ENCODE data around the gene TUBGCP2. TPM values are rescaled to one million over a fixed set of nuclear protein-coding genes. Genes with fewer than 3 reads are reported as not detected.

Gene TUBGCP2, protein sequence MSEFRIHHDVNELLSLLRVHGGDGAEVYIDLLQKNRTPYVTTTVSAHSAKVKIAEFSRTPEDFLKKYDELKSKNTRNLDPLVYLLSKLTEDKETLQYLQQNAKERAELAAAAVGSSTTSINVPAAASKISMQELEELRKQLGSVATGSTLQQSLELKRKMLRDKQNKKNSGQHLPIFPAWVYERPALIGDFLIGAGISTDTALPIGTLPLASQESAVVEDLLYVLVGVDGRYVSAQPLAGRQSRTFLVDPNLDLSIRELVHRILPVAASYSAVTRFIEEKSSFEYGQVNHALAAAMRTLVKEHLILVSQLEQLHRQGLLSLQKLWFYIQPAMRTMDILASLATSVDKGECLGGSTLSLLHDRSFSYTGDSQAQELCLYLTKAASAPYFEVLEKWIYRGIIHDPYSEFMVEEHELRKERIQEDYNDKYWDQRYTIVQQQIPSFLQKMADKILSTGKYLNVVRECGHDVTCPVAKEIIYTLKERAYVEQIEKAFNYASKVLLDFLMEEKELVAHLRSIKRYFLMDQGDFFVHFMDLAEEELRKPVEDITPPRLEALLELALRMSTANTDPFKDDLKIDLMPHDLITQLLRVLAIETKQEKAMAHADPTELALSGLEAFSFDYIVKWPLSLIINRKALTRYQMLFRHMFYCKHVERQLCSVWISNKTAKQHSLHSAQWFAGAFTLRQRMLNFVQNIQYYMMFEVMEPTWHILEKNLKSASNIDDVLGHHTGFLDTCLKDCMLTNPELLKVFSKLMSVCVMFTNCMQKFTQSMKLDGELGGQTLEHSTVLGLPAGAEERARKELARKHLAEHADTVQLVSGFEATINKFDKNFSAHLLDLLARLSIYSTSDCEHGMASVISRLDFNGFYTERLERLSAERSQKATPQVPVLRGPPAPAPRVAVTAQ
- 23.3 and 24.4 TPM in 2 replicates for total RNA-seq (2014; rRNA removed; shearing (Covaris generic))

DNA sequence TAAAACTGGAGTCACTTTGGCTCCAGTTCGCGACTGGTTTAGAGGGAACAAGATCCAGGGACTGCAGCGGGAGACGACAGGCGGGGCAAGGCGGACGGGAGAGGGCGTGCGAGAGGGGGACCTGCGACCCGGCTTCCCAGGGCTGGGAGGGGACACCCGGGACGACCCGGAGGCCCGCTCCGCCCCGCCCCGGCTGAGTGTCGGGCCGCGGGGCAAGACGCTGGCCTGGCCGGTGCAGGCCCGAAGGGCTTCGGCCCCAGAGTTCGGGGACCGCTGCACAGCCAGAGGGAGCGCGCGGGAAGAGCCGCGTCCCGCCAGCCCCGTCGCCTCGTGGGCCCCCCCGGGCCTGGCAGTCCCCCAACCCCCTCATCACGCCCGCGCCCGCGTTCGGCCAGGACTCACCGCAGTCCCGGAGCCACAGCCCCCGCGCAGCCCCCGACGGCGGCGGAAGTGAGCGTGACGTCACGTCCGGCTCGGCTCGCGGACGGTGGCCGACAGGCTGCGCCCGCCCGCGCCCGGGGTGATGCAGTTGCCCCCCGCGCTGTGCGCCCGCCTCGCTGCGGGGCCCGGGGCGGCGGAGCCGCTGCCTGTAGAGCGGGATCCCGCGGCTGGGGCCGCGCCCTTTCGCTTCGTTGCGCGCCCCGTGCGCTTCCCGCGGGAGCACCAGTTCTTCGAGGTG lies at the start of gene TUBGCP2, which contains the start of gene ZNF511:
Gene TUBGCP2, minus strand, starts transcription at position 452 of the 679 bp plus-strand sequence. CDS start 5,931 bp downstream, outside the sequence.
Gene ZNF511, plus strand, starts transcription at position 494 of the 679 bp plus-strand sequence. Its CDS starts 30 bp downstream, at position 524.
- H3K36me3 ChIP-seq: 0 out of 2 replicates have a peak, but pooled peaks cover 3% of the 10 kb centered on the region
- peak within 1 kb of the TSS; percentile 75 for H3K27ac ChIP-seq
- H3K4me1 ChIP-seq: no peaks in the 10 kb centered on the region
- peak within 1 kb of the TSS; percentile 84 for H3K4me3 ChIP-seq
- no peaks in the 10 kb centered on the region for H3K27me3 ChIP-seq
- no peaks in the 10 kb centered on the region for H3K9me3 ChIP-seq (replicated peaks)
- DNase-seq: peak; percentile 70 to 73

DNA sequence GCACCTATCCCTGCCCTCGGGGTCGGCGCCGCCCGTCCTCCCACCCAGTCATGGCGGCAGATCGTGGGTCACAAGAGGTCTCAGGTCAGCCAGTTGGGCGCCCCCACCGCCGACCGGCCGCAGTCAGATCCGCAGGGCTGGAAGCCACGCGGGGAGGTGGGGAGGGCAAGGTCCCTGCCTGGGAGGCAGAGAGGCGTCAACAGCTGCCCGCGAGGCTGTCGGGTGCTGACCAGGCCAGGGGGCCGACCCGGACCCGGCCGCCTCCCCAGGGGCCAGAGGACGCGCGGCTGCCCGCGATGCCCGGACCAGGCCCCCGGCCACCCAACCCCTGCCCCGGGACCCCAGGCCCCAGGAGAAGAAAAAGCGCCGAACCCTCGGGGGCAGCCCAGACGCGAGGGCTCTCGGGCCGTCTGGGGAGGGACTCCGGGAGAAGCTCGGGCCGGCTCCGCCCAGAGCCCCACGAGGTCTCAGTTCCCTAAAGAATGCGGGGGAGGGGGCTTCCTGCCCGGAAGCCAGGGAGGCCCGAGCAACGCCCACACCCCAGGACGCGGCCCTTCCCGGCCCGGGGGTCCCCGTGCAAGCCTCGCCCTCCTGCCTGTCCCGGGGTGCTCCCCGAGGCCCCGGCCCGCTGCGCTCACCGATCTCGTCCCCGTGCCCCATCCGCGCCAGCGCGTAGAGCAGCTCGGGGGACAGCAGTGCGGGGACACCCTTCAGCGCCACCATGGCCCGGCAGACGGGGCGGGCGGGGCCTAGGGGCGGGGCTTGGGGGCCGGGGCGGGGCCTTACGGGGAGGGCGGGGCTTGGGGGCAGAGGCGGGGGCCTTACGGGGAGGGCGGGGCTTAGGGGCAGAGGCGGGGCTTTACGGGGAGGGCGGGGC lies 48.9 kb upstream of the TUBGCP2 start, which contains the start of gene FUOM:
Gene FUOM, minus strand, starts transcription at position 735 of the 877 bp plus-strand sequence. Its CDS starts 12 bp downstream, at position 723.
- no peaks in the 10 kb centered on the region for H3K4me1 ChIP-seq
- no peak within 1 kb of the TSS for H3K27ac ChIP-seq
- no peaks in the 10 kb centered on the region for H3K9me3 ChIP-seq (replicated peaks)
- no peaks in the 10 kb centered on the region for H3K36me3 ChIP-seq
- no peak for DNase-seq
- H3K4me3 ChIP-seq: no peak within 1 kb of the TSS
- no peaks in the 10 kb centered on the region for H3K27me3 ChIP-seq

DNA sequence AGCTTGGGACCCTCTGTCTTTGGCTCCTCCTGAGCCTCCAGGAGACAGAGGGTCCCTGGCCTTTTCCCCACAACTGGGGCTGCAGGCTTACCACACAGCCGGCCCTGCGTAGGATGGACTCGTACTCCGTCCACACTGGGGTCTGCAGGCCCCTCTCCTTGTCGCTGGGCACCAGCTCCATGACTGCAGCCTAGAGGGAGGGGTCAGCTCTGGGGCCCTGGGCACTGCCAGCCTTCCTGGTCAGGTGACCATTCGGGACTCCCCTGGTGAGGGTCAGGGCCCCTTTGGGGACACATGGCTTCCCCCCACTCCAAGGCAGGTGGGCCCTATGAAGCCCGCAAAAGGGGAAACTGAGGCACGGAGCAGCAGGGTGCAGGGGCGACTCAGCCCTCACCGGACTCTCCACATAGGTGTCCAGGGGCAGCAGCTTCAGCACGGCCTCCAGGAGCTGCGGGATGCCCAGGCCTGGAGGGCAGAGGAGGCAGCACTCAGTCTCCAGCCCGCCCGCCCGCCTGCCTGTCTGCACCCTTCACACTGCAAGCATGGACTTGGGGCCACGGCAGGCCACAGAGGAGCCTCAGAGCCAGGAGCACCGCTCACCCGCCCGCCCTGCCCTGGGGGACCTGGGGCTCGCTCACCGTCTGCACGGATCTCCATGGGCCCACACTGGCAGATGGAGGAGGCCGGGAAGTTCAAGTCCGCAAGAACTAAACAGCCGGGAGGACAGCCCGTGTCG lies 48.0 kb upstream of the TUBGCP2 start:
- H3K27me3 ChIP-seq: no peaks in the 10 kb centered on the region
- no peak overlapping the region for H3K27ac ChIP-seq
- no peaks in the 10 kb centered on the region for H3K4me1 ChIP-seq
- no peak for DNase-seq
- no peaks in the 10 kb centered on the region for H3K9me3 ChIP-seq (replicated peaks)
- no peak overlapping the region for H3K4me3 ChIP-seq
- no peaks in the 10 kb centered on the region for H3K36me3 ChIP-seq

DNA sequence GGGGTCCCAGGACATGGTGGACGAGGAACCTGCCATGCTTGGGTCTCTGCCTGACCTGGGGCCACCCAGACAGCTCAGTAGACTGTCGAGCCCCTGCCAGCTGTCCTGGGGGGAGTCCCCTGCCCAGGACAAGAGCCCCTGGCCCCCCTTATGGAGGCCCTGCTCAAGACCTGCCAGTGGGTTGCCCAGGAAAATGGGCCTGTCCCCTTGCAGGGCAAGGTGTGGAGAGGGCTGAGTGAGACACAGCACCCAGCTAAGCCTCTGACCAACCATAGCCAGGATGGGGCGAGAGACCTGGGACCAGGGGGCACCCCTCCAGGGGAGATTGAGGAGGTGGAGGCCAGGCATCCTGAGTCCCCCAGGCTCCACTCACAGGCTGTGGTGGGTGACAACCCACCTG lies 47.3 kb upstream of the TUBGCP2 start:
- no peaks in the 10 kb centered on the region for H3K9me3 ChIP-seq (replicated peaks)
- H3K4me3 ChIP-seq: no peak overlapping the region
- no peak for DNase-seq
- no peaks in the 10 kb centered on the region for H3K36me3 ChIP-seq
- no peak overlapping the region for H3K27ac ChIP-seq
- H3K4me1 ChIP-seq: no peaks in the 10 kb centered on the region
- no peaks in the 10 kb centered on the region for H3K27me3 ChIP-seq

DNA sequence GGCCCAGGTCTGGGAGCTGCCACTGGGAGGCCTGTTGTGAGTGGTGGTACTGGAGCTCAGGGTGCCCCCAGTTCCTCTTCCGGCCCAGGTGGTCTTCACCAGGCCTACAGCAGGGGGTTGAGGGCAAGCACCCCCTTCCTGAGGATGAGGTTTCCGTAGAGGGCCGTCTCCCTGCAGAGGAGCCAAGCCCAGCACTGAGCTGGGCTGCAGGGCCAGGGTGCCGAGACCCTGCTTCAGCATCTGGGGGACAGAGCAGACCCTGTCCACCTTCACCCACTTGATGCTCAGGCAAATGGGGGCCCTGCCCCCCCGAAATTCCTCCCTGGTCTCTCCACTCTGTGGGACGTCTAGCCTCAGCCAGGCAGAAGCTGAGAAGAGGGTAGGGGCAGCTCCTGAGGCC lies 46.6 kb upstream of the TUBGCP2 start:
- Histone ChIP-seq H3K27me3 (no peaks in the 10 kb centered on the region), H3K27ac (no peak overlapping the region), H3K4me3 (no peak overlapping the region), H3K36me3 (no peaks in the 10 kb centered on the region), H3K9me3 (replicated peaks) (no peaks in the 10 kb centered on the region), H3K4me1 (no peaks in the 10 kb centered on the region)
- no peak for DNase-seq

DNA sequence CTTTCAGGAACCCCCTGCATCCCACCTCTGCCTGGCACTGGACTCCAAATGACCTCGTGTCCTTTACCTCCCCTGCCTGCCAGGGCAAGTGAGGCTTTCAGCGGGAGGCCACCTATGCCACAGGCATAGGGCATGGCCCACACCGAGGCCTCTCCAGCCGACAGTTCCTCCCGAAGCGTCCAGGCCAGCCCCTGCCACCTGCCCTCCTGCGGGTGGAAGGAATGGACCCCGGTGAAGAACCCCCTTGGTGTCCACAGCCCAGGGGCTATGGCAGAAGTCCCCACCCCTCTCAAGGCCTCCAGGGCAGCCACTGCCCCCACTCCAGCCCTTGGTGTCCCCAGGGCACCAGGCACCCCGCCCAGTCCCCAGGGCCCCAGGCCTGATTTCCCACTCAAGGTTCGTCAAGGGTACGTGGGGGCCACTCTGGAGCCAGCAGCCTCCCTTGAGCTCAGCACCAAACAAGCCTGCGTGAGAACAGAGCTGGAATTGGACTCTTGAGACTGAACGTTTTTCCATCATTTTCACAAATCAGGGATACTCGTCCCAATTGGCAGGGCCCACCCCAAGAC lies 46.1 kb upstream of the TUBGCP2 start:
- Histone ChIP-seq H3K4me3 (no peak overlapping the region), H3K36me3 (no peaks in the 10 kb centered on the region), H3K27ac (no peak overlapping the region), H3K4me1 (no peaks in the 10 kb centered on the region), H3K27me3 (no peaks in the 10 kb centered on the region), H3K9me3 (replicated peaks) (no peaks in the 10 kb centered on the region)
- no peak for DNase-seq

DNA sequence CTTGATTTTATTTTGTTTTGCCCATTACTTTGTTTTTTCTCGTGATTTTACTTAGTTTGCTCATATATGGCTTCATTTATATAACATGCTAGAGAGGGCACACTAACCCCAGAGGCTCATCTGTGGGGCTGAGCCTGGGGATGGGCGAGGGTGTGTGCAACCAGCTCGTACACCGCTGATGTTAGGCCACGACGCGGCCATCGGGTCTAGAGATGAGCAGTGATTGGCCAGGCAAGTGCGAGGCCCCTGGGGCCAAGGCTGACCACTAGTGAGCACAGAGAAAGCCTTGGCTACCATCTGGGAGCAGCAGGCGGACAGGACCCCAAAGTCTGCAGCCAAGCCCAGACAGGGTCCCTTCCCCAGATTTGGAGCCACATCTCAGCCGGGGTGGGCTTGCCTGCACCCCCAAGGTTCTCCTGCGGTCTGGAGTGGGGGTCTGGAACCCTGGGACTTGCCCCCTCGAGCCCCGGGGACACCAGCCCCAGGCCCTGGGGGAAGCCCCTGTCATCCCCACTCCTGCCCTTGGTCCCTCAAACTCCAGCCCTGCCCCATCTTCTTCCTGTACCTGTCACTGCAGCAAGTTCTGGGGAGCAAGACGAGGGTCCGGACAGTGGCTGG lies 45.4 kb upstream of the TUBGCP2 start:
- H3K9me3 ChIP-seq (replicated peaks): no peaks in the 10 kb centered on the region
- H3K4me1 ChIP-seq: no peaks in the 10 kb centered on the region
- H3K36me3 ChIP-seq: no peaks in the 10 kb centered on the region
- no peaks in the 10 kb centered on the region for H3K27me3 ChIP-seq
- no peak overlapping the region for H3K4me3 ChIP-seq
- H3K27ac ChIP-seq: no peak overlapping the region
- no peak for DNase-seq

DNA sequence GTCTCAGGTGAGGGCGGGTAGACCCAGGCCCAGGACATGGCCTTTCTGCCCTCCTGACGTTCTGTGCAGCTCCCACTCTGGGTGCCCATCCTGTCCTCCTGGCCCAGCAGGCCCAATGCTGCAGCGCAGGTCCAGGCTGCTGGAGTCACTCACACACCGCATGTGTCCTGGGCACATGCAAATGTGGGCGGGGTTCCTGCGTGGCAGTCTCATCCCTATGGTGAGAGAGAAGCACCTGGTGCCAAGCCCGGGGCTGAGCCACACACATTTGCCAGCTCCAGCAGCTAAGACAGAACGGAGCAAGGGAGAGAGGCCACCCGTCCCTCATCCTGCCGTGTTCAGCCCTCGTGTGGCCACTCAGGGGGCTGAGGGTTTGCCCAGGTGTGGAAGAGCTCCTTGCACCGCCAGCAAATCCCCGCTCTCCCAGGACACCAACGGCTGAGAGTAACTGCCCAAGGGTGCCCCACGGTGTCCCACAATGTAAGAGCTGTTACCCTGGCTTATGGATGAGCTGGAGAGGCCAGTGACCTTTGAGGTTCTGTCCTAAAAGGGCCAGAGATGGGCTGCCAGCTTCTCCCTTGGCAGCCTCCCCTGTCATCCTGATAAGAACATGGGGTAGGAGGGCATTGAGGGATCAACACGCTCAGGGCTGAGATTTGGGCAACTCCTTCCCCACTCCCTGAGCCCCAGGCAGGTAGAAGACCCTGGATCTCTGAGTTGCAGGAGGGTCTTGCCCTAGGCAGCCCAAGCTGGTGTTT lies 44.7 kb upstream of the TUBGCP2 start:
- no peak for DNase-seq
- no peak overlapping the region for H3K4me3 ChIP-seq
- H3K36me3 ChIP-seq: no peaks in the 10 kb centered on the region
- no peak overlapping the region for H3K27ac ChIP-seq
- no peaks in the 10 kb centered on the region for H3K27me3 ChIP-seq
- no peaks in the 10 kb centered on the region for H3K4me1 ChIP-seq
- H3K9me3 ChIP-seq (replicated peaks): no peaks in the 10 kb centered on the region

DNA sequence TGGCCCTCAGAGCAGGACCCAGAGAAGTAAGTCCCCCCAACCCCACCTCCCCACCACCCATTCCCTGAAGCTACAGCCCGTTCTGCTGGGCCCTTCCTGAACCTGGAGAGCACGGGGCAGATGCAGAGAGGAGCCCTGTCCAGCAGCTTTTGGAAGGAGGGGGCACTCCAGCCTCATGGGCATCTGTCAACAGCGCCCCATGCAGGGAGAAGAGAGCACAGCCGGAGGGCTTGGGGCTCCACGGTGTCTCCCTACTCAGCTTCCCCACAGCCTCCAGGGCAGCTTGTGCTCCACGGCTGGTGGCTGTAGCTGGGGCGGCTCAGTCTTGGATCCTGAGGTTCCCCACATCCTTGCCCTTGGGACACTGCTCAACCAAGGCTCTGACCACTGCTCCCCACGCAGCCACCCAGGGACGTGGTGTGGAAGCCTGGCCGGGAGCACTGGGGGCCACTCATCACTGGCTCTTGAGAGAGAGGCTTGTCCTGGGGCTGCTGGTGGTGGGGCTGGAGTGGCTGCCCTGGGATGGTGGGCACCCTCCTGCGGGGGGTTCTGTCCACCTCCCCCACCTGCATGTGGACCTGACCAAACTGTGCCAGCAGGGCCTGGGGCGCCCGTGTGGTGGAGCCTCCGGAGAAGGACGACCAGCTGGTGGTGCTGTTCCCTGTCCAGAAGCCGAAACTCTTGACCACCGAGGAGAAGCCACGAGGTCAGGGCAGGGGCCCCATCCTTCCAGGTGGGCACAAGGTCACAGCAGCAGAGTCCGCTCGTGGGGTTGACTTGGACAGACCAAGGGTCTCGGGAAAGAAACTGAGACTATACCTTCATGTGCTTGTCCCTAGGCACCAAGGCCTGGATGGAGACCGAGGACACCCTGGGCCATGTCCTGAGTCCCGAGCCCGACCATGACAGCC lies 43.0 kb upstream of the TUBGCP2 start:
- DNase-seq: no peak
- no peaks in the 10 kb centered on the region for H3K36me3 ChIP-seq
- H3K9me3 ChIP-seq (replicated peaks): no peaks in the 10 kb centered on the region
- H3K4me3 ChIP-seq: no peak overlapping the region
- H3K4me1 ChIP-seq: no peaks in the 10 kb centered on the region
- H3K27me3 ChIP-seq: no peaks in the 10 kb centered on the region
- no peak overlapping the region for H3K27ac ChIP-seq

DNA sequence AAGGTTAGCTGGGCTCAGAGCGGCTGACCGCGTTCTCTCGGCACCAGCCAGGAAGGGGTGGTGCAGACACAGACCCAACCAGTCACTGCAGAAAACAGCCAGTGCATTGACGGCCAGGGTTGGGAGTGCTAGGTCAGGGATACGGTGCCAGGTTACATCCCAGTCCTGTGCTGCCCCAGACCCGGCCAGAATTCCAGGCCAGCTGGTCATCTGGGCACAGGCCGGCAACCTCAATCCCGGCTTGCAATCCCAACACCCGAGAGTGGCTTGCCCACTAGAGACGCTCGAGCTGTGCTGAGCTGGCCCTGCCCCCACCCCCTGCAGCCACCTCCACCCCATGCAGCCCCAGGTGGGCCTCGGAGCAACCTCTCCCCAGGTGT lies 42.3 kb upstream of the TUBGCP2 start:
- no peak overlapping the region for H3K27ac ChIP-seq
- no peaks in the 10 kb centered on the region for H3K27me3 ChIP-seq
- no peak for DNase-seq
- no peak overlapping the region for H3K4me3 ChIP-seq
- H3K4me1 ChIP-seq: no peaks in the 10 kb centered on the region
- H3K9me3 ChIP-seq (replicated peaks): no peaks in the 10 kb centered on the region
- H3K36me3 ChIP-seq: no peaks in the 10 kb centered on the region

DNA sequence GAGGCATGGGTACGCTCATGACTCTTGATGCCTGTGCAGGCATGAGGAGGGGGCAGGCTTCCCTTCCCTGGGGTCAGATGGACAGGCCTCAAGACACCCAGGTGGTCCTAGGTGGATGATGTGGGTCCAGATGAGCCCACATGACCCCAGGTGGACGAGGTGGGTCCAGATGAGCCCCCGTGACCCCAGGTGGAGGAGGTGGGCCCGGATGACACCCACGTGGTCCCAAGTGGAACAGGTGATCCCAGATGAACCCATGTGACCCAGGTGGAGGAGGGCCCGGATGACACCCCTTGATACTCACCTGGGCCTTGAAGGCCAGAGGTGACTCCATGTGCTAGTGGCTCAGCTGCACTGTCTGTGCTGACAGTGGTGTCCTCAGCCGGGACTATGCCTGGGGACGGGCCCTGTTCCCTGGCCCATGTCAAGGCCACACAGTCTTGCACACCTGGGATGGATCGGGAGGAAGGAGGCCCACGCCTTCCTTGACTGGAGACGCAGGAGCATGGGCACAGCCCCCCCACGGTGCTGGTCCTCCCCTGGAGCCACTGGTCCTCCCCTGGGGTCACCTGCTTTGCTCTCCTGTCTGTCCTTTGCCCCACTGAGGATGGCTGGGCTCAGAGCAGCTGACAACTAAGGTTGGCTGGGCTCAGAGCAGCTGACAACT lies 41.7 kb upstream of the TUBGCP2 start:
- DNase-seq: no peak
- Histone ChIP-seq H3K27me3 (no peaks in the 10 kb centered on the region), H3K4me3 (no peak overlapping the region), H3K9me3 (replicated peaks) (no peaks in the 10 kb centered on the region), H3K4me1 (no peaks in the 10 kb centered on the region), H3K36me3 (no peaks in the 10 kb centered on the region), H3K27ac (no peak overlapping the region)
